Stimulated activated CD4-positive, alpha-beta T cell treated with anti-CD3 and anti-CD28 coated beads, Interleukin-15, amount 100 ng/mL, for 1 hour (primary cell): ENCODE results near the gene NOTCH1.
"Not testable (repeated sequence)": the region's sequence is repeated elsewhere in the genome, so short reads cannot be mapped to it uniquely, and the experiment has no call there.

Experiments
- DNase-seq, 2 donors: peaks; one replicate each; pipeline ENCODE4 v3.0.0-alpha.2; 2020; ENCODE audit warnings: low read depth in 1 of 2, low spot score in 1 of 2

NOTCH1 gene

DNA sequence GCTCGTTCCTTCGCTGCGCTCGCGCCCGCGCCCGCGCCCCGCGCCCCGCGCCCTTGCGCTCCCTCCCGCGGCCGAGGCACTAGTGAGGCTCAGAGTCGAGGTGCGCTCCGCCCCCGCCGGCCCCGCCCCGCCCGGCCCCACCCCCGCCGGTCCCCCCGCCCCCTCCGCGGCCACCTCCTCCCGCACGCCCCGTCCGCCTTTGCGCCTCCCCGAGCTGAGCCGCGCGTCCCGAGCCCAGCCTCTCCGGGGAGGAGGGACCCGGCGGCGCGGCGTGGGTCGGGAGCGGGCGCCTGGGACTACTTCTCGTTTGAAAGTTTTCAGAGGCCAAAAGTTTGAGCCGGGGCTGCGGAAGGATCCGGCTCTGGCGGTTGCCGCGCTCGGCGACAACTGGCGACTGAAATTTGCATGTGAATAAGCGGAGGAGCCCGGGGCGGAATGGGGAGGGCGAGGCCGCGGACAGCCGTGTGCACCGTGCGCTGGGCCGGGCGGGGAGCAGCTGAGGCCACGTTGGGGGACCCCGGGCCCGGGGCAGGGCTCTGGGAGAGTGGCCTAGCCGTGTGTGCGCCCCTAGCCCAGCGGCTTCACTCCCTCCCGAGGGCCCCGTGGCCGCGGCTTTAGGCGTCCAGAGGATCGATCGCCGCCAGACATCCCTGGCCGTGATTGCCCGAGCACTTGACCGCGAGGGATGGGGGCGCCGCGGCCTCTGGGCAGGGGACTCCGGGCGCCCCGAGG is at the start of gene NOTCH1:
NOTCH1 (minus strand) TSS at position 84 of the 732 bp plus-strand sequence. CDS start 262 bp downstream, outside the sequence.
- DNase-seq = peak; percentile 76 to 80

DNA sequence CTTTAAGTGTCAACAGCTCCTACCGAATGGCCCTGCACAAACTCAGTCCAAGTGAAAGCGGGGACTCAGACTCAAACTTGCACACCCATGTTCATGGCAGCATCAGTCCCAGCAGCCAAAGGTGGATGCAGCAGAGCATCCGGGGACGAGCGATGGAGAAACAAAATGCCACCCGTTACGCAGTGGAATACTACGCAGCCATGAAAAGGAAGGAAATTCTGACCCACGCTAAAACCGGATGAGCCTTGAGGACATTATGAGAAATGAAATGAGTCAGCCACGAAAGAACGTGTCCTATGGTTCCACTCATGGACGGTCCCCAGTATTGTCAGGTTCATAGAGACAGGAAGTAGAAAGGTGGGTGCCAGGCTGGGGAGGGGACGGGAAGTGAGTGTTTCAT is 48.6 kb upstream of the NOTCH1 start:
- DNase-seq = no peak

DNA sequence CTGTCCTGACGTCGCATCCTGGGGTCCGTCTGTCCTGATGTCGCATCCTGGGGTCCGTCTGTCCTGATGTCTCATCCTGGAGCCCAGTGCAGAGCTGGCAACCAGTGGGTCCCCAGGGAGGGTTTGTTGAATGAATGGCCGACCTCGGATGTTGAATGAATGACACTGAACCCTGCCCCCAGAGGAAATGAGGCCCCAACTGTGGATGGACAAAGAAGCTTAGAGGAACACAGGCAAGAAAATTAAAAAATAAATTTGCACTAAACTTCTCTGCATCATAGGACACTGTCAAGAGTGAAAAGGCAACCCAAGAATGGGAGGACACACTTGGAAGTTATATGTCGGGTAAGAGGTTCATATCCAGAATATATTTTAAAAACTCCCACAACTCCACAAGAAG is 47.7 kb upstream of the NOTCH1 start:
- DNase-seq = no peak

- no peak for DNase-seq
Observed at GRCh38 chr9:136592666-136593065, 46.8 kb upstream of the NOTCH1 start.

DNA sequence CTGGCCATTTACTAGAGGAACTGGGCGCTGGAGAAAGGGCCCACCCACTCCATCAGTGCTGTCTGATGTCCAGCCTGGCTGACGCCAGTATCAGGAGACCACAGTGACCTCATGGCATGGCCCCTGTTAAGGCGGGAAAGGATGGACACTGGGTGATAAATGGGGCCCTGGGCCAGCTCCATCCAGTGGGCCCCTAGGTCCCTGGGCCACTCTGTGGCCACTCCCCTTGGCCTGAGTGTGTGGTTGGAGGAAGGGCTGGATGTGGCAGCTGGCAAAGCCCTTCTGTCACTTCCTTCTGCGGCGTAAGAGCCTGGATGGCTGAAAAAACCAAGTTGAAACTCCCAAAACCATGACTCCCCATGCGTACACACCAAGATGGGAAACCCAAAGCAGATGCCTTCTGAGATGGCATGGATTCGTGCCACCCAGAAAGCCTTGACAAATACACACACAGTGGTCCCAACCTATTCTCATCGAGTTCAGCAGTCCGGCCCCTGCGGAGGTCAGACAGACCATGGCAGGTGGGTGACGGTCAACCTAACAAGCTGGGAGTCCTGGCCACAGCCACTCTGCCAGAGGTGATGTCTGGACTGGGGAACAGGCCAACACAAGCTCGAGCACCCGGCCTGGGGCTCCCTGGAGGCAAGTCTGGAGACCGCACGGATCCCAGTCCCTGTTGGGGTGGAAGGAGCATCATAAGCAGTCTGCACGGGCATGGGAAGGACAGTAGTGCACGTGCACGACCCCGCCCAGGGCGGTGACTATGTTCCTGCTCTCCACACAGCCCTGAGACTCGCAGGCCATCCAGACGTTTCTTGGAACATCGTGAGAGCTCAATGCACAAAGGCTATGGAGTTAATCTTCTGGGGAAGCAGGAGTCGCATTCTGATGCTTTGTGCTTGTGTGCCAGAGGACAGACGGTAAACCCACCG is 45.2 kb upstream of the NOTCH1 start:
- no peak for DNase-seq

DNA sequence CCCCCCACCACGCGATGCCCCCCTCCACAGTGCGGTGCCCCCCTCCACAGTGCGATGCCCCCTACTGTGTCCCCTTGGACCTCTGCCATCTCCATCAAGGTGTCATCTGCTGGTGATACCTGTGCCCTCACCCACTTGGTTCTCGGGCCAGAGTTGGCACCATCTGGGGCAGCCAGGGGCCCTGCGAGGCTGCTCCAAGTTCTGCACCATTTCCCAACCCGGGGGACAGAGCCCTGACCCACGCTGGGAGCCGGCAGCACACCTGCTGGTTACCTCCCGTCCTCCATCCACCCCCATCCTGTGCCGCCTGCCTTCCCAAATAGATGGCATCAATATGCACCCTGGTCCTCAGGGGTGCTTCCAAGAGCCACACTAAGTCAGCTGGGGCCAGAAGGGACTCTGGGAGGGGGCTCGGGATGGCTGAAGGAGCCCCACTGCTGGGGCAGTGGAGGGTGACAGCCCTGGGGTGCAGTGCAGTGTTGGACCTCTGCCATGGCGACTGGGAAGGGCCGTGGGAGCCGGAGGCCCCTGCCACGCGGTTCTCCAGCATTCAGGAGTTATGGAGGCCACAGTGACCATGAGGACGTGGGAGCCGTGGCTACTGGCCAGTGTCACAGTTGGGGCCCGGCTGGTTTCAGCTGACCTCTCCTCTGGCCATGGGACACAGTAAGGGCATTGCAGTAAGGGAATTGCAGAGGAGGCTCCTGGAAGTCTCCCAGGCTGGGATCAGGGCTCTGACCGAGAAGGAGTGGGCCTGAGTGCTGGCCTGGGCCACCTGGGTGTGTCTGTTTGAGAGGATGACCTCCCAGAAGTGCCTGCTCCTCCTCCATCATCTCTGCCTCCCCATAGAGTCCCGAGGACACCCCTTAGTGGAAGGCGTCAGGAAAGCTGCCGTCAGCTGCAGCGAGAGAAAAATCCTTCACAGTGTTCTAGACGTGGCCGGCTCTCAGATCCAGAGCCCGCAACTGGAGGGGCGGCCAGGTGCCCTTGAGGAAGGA is 44.2 kb upstream of the NOTCH1 start:
- no peak for DNase-seq

DNA sequence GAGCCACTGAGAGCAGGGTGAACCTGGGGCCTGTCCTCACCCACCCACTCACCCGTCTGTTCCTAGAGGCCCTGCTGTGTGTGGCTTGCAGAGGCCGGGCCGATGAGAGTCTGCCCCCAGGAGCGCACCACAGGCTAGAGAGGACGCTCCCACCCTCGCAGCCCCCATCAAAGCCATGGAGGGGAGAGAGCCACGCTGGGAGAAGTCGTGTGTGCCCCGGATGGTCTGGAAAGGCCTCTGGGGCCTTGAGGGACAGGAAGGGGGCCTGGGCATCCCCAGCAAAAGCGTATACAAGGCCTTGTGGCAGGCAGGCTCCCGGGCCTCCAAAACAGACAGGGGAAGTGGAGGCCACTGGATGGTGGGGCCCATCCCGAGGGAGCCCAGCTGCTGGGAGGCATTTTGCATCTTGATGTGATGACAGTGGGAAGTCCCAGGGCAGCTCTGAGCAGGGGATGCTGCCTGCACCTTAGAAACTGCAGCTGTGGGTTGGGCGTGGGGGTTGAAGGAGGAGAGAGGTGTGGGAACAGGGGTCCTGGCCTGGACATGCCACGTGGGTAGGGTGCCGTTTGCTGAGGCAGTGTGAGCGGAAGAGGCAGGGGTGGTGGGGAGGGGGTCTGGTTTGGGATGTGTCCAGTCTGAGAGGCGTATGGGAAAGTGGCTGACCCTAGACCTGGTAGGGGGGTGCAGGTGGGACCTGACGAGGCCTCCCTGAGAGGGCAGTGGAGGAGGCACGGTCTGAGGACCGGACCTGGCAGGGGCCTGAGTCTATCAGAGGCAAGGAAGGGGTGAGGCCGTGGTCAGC is 43.0 kb upstream of the NOTCH1 start:
- no peak for DNase-seq

GRCh38 chr9:136587944-136588662 is 42.3 kb upstream of the NOTCH1 start:
- DNase-seq = no peak

- DNase-seq = no peak
Observed at GRCh38 chr9:136587145-136587943, 41.5 kb upstream of the NOTCH1 start.

- no peak for DNase-seq
Observed at GRCh38 chr9:136586391-136586953, 40.6 kb upstream of the NOTCH1 start.

DNA sequence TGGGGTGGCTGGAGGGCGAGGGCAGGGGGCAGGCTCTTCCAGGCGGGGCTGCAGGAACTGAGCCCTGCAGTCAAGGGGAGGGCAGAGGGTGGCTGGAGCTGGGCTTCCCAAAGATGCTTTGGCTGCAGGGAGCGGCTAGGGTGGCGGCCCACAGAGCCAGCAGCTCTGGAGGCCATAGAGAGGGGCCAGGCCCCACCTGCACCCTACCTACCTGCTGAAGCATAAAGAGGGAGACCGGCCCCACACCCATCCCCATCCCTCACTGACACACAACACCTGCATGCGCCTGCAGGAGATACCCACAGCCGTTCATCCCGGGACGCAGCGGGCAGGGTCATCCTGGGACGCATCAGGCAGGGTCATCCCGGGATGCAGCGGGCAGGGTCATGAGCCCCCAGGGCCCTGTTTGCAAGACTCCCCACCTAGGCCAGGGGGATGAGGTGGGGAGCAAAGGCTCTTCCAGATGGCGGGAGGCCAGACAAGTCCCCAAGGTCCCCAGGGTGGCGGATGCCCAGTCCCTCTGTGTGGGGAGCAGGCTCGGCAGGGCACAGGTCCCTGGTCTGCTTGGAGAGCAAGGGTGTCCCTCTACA is 39.8 kb upstream of the NOTCH1 start:
- no peak for DNase-seq

GRCh38 chr9:136584934-136585333 is 39.1 kb upstream of the NOTCH1 start:
- no peak for DNase-seq

- no peak for DNase-seq
Observed at GRCh38 chr9:136584401-136584932, 38.6 kb upstream of the NOTCH1 start.

DNA sequence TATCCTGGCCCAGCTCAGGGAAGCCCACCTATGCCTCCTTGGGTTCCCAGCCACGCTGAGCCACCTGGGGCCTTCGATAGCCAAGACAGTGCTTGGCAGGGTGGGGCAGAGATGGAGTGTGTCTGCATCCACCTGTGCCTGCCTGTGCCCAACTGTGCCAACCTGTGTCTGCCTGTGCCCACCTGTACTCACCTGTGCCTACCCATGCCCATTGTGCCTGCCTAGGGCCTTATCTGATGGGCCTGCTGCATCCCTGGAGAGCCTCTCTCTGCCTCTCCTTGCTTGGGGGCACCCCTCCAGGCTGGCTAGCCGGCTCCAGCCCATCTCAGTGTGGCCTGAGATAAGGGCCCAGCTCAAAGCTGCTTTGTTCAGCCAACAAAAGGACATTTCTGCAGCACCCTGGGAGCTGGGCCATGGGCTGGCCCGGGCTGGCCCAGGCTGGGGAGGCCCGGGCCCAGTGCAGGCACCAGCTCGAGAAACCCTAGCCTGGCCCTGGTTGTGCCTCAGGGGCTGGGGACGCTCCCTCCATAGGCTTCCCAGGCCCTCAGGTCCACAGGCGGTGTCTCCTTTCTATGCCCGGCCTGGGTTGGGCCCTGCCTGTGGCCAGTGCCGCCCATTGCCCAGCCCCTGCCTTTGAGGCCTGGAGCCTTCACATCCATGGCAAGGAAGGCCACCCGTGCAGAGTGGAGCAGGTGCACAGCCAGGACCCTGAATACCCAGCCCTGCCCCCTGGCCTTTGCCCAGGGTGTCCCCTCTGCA is 37.3 kb upstream of the NOTCH1 start:
- DNase-seq = no peak

DNA sequence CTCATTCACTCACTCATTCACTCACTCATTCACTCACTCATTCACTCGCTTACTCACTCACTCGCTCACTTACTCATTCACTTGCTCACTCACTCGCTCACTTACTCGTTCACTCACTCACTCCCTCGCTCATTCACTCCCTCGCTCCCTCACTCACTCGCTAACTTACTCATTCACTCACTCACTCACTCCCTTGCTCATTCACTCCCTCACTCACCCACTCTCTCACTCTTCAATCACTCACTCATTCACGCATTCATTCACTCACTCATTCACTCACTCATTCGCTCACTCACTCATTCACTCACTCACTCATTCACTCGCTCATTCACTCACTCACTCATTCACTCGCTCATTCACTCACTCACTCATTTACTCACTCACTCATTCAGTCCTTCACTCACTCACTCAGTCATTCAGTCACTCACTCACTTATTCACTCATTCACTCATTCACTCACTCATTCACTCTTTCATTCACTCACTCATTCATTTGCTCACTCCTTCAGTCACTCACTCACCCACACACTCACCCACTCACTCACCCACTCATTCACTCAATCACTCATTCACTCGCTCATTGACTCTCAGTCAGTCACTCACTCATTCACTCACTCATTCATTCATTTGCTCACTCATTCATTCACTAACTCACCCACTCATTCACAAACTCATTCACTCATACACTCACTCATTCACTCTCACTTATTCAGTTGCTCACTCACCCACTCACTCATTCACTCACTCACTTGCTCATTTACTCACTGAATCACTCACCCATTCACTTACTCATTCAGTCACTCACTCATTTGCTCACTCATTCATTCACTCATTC is 36.0 kb upstream of the NOTCH1 start:
- no peak for DNase-seq

DNA sequence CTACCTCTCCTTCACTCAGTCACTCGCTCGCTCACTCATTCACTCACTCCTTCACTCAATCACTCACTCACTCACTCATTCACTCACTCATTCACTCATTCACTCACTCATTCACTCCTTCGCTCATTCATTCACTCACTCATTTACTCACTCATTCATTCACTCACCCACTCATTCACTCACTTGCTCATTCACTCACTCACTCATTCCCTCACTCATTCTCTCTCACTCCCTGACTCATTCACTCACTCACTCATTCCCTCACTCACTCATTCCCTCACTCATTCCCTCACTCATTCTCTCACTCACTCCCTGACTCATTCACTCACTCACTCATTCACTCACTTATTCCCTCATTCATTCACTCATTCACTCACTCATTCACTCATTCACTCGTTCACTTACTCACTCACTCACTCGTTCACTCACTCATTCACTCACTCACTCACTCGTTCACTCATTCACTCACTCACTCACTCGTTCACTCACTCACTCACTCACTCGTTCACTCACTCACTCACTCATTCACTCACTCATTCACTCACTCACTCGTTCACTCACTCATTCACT is 33.9 kb upstream of the NOTCH1 start:
- not testable (repeated sequence) for DNase-seq
